ENCODE measurements around the gene PRKAG1. TPM values are rescaled to one million over a fixed set of nuclear protein-coding genes. Genes with fewer than 3 reads are reported as not detected.

The PRKAG1 gene
- total and polyA plus RNA-seq, 8 donors: 48.4 to 81.8 (median 78.3) TPM

DNA sequence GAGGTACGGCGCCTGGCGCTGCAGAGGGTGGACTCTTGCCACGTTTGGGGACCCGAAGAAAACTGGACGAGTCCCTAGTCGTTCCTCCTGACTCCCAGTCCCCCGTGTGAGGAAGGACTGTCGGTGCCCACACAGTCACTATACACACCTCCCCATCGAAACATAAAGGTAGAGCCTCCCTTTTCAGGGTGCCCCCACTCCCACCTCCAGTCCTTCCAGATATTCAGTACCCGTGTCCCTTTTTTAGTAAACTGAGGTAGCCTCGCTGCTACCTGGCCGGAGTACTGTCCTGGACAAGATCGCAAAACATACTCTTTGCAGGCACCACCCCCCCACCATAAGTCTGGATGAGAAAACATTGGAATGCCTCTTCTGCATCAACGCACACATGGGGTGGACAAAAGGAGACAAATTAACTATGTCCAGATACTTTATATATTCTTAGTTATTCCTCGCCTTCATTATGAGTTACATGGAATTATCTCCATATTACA lies 42.6 kb upstream of the PRKAG1 start:
- H3K9me3 ChIP-seq: no peaks in the 10 kb centered on the region
- intact Hi-C loops (cut with DNase I): loop anchor here in 1 of 2 donors (10.0 kb wide), 1 partner anchor 64 kb away; no protein-coding TSS in a partner anchor
- no peak for ATAC-seq
- DNase-seq: no peak
- peak overlapping the region; percentile 93 to 99 for H3K4me3 ChIP-seq
- TF ChIP-seq, protein P1, sequence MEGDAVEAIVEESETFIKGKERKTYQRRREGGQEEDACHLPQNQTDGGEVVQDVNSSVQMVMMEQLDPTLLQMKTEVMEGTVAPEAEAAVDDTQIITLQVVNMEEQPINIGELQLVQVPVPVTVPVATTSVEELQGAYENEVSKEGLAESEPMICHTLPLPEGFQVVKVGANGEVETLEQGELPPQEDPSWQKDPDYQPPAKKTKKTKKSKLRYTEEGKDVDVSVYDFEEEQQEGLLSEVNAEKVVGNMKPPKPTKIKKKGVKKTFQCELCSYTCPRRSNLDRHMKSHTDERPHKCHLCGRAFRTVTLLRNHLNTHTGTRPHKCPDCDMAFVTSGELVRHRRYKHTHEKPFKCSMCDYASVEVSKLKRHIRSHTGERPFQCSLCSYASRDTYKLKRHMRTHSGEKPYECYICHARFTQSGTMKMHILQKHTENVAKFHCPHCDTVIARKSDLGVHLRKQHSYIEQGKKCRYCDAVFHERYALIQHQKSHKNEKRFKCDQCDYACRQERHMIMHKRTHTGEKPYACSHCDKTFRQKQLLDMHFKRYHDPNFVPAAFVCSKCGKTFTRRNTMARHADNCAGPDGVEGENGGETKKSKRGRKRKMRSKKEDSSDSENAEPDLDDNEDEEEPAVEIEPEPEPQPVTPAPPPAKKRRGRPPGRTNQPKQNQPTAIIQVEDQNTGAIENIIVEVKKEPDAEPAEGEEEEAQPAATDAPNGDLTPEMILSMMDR (IDR thresholded peaks at IDR 0.05): no peak
- peaks cover 15 to 45% of the 10 kb centered on the region in 2 donors for H3K4me1 ChIP-seq
- H3K36me3 ChIP-seq: no peaks in the 10 kb centered on the region
- H3K27ac ChIP-seq: peak overlapping the region; percentile 95 to 97
- H3K27me3 ChIP-seq: no peaks in the 10 kb centered on the region

DNA sequence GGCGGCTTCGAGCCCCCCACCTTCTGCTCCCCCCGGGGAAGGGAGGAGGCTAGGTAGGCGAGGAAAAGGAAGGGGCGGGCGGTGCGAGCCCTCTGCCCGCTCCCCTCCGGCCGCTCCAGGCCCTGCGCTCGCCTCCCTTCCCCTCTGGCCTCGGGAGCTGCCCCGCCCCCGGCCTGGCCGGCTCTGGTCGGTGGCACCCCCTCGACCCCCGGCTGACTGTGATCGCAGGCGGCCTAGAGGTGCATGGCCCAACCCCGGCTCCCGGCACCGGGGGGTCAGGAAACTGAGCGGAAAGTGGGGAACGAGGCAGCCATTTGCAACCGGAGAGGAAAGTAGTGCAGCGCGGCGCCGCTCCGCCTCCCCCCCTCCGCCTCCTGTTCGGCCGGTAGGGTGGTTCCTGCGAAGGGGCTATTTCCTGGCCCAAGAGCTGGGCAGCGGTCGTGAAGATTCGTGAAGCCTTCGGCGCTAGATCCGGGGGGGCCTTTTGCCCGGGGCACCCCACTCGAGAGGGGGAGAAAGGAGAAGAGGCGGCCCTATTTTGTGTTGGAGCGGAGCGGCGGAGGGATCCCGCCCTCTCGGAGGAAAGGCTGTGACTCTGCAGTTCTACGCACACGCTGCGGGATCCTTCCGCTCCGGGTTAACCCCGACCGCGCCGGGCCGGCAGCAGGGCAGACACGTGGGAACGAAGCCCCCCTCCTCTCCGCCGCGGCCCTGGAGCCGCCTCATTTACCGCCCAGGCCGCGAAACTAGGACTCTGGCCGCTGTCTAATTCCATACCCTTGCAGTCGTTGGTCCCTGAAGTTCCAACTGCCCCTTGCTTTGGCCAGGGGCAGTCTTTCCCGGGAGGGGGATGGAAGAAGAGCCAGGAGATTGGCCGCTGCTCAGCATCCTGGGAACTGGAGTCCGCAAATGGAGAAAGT lies 41.9 kb upstream of the PRKAG1 start, which contains the start of gene KMT2D:
Gene KMT2D, minus strand, starts transcription at position 558 of the 920 bp plus-strand sequence. CDS start 5,470 bp downstream, outside the sequence.
- peak; percentile 85 for ATAC-seq
- H3K9me3 ChIP-seq: no peaks in the 10 kb centered on the region
- intact Hi-C loops (cut with DNase I): loop anchor here in 1 of 2 donors (10.0 kb wide), 1 partner anchor 64 kb away; no protein-coding TSS in a partner anchor
- peak within 1 kb of the TSS; percentile 93 to 99 for H3K4me3 ChIP-seq
- H3K27ac ChIP-seq: peak within 1 kb of the TSS; percentile 95 to 97
- DNase-seq: peak; percentile 93 to 96 (median 96)
- H3K27me3 ChIP-seq: no peaks in the 10 kb centered on the region
- TF ChIP-seq, protein P1 (IDR thresholded peaks at IDR 0.05): peak in 1 of 2 donors; percentile 45
- H3K36me3 ChIP-seq: no peaks in the 10 kb centered on the region
- H3K4me1 ChIP-seq: peaks cover 19 to 52% of the 10 kb centered on the region in 2 donors

DNA sequence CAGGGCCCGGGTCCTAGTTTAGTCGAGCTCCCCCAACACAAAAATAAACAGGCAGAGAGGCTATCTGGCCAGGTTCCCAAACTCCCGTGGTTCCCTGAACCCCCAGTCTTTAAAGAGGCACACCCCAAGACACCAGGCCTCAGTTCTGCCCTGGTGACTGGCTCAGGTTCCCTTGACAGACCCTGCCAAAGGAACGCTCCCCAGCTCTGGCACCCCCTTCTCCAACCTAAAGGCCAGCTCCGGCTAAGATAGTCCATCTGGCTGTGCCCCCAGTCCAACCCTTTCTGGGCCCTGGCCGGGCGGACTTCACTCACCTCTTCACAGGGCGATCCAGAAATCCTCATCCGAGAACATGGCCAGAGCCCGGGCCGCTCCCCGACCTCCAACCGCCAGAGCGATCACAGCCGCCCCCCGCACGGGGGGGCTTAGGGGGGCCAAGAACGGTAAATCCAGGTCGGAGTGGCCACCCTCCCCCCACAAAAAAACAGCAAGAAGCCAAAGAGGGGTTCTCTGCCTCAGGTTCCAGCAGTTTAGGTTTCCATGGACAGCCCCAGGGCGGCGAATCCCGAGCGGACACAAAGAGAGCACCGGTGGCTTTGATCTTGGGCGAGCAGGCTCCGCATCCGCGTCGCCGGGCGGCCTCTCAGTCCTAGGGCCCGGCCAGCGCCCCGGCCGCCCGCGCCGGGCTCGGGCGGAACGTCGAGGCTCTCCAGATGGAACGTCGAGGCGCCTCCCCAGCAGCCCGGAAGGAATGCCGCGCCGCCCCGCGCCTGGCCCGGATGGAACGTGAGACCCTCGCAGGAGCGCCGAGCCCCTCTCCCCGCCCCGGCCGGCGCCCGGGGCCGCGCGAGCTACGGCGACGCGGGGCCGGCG lies 41.0 kb upstream of the PRKAG1 start:
- DNase-seq: peak in 2 of 4 donors; percentile 22 to 87
- Histone ChIP-seq H3K9me3 (no peaks in the 10 kb centered on the region), H3K4me3 (peak overlapping the region; percentile 93 to 99), H3K27me3 (no peaks in the 10 kb centered on the region), H3K4me1 (peaks cover 24 to 62% of the 10 kb centered on the region in 2 donors), H3K27ac (peak overlapping the region; percentile 95 to 97), H3K36me3 (peaks cover 0 to 7% of the 10 kb centered on the region in 2 donors)
- intact Hi-C loops (cut with DNase I): loop anchor here in 1 of 2 donors (10.0 kb wide), 1 partner anchor 65 kb away; no protein-coding TSS in a partner anchor
- TF ChIP-seq, protein P1 (IDR thresholded peaks at IDR 0.05): no peak
- peak; percentile 0 for ATAC-seq

DNA sequence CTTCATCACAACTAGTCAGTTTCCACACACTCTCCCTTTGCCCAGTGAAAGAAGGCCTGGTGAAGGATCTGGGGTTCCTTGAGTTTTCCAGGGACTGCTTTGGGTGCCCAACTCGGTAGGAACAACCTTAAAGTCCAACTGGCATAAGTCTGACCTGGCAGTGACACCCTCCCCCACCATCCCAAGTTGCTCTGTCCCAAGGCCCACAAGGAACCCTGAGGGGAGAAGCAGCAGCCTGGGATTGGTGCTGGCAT lies 40.4 kb upstream of the PRKAG1 start:
- intact Hi-C loops (cut with DNase I): no loop called here
- Histone ChIP-seq H3K9me3 (no peaks in the 10 kb centered on the region), H3K27ac (peak overlapping the region; percentile 95 to 97), H3K4me1 (peaks cover 24 to 61% of the 10 kb centered on the region in 2 donors), H3K36me3 (peaks cover 0 to 13% of the 10 kb centered on the region in 2 donors), H3K27me3 (no peaks in the 10 kb centered on the region), H3K4me3 (peak overlapping the region; percentile 93 to 99)
- TF ChIP-seq, protein P1 (IDR thresholded peaks at IDR 0.05): no peak
- no peak for ATAC-seq
- DNase-seq: no peak

Data from left lung (tissue), 10 donors.